HepG2 (cell line): ENCODE measurements around the gene PTPRM.

Experiments used
- NFIC ChIP-seq: IDR thresholded peaks from 2 replicates; pipeline ENCODE4 v1.6.1; 2012; ENCODE audit warnings: mild to moderate bottlenecking, low read length, inconsistent platforms
- TF ChIP-seq, protein P1 (sequence below): sonication (generic); formaldehyde crosslinking; IDR thresholded peaks from 2 replicates; pipeline ENCODE4 v1.5.1; 2020; ENCODE audit warnings: mild to moderate bottlenecking, missing genetic modification reagents, moderate library complexity
- TF ChIP-seq, protein P2 (sequence below): sonication (generic); formaldehyde crosslinking; IDR thresholded peaks from 2 replicates; pipeline ENCODE4 v1.5.0; 2020; ENCODE audit warnings: mild to moderate bottlenecking, missing genetic modification reagents, moderate library complexity

DNA sequence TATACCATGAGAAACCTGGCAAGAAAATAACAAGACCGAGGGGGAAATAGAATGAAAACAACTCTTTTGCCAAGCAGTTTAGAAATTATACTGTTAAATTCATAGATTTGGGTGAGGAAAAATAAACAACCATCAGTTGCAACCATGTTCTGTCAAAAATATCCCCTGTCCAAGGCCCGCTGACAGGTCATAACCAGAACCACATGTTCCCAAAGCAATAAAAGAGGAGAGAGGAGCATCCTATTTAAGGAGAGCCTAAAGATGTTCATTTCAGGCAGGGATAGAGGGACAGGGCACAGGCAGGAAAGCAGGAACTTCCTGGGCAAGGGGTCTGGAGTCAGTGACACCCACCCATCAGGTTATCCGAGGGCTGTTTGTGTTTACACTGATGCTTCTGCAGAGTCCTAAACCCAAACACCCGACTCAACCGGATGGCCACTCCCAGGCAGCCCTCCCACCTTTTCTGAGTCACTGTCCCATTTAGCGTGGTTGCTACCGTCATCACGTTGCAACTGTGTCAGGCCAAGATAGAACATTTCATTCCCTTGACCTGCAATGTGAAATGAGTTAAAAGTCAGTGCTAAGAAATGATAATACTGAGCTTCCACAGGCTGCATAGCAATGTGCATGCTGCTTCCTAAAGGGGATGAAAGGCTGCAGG lies 573.9 kb downstream of the PTPRM start:
- TF ChIP-seq, protein P1, sequence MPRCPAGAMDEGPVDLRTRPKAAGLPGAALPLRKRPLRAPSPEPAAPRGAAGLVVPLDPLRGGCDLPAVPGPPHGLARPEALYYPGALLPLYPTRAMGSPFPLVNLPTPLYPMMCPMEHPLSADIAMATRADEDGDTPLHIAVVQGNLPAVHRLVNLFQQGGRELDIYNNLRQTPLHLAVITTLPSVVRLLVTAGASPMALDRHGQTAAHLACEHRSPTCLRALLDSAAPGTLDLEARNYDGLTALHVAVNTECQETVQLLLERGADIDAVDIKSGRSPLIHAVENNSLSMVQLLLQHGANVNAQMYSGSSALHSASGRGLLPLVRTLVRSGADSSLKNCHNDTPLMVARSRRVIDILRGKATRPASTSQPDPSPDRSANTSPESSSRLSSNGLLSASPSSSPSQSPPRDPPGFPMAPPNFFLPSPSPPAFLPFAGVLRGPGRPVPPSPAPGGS (CRISPR knock-in tag) = no peak
- no peak for TF ChIP-seq NFIC
- TF ChIP-seq, protein P2, sequence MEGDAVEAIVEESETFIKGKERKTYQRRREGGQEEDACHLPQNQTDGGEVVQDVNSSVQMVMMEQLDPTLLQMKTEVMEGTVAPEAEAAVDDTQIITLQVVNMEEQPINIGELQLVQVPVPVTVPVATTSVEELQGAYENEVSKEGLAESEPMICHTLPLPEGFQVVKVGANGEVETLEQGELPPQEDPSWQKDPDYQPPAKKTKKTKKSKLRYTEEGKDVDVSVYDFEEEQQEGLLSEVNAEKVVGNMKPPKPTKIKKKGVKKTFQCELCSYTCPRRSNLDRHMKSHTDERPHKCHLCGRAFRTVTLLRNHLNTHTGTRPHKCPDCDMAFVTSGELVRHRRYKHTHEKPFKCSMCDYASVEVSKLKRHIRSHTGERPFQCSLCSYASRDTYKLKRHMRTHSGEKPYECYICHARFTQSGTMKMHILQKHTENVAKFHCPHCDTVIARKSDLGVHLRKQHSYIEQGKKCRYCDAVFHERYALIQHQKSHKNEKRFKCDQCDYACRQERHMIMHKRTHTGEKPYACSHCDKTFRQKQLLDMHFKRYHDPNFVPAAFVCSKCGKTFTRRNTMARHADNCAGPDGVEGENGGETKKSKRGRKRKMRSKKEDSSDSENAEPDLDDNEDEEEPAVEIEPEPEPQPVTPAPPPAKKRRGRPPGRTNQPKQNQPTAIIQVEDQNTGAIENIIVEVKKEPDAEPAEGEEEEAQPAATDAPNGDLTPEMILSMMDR = no peak
